K562 (cell line): Measurements from ENCODE around the gene BIRC3. TPM values are rescaled to one million over a fixed set of nuclear protein-coding genes. Genes with fewer than 3 reads are reported as not detected.

Experiments
- ASH1L ChIP-seq: fragments of 450-650 bp; IDR thresholded peaks from 2 replicates; pipeline ENCODE4 v1.6.1; 2018; ENCODE audit warnings: borderline replicate concordance, mild to moderate bottlenecking, low read depth; ENCODE audit not compliant: partially characterized antibody
- GABPA ChIP-seq: fragments of 200-800 bp; sonication (Bioruptor generic); conservative IDR thresholded peaks from 2 replicates; pipeline ENCODE4 v1.6.1; 2016; ENCODE audit warnings: low read depth, missing genetic modification characterization, missing compliant biosample characterization
- NEUROD1 ChIP-seq: fragments of 150-350 bp; IDR thresholded peaks from 2 replicates; pipeline ENCODE4 v1.6.1; 2014; ENCODE audit warnings: borderline replicate concordance, low read length, low read depth; ENCODE audit not compliant: partially characterized antibody
- NFE2L1 ChIP-seq: fragments of 450-650 bp; IDR thresholded peaks from 2 replicates; pipeline ENCODE4 v1.6.1; 2016; ENCODE audit warnings: missing genetic modification characterization, low read depth, mild to moderate bottlenecking, missing compliant biosample characterization, moderate library complexity, borderline replicate concordance
- NFYB ChIP-seq: IDR thresholded peaks from 2 replicates; pipeline ENCODE4 v1.6.1; 2011; ENCODE audit warnings: mild to moderate bottlenecking, moderate library complexity; ENCODE audit not compliant: insufficient read length; ENCODE audit errors: extremely low read depth
- POLR2H ChIP-seq: IDR thresholded peaks from 2 replicates; pipeline ENCODE4 v1.6.1; 2016; ENCODE audit warnings: missing genetic modification characterization, low read depth, mild to moderate bottlenecking, control low read depth, missing compliant biosample characterization, moderate library complexity
- TGIF2 ChIP-seq: sonication (generic); formaldehyde crosslinking; IDR thresholded peaks from 2 replicates; pipeline ENCODE4 v1.8.1; 2022; ENCODE audit warnings: mild to moderate bottlenecking, missing genetic modification reagents, moderate library complexity
- XRCC4 ChIP-seq: IDR thresholded peaks from one replicate; pipeline ENCODE4 v1.6.1; 2011; ENCODE audit not compliant: insufficient read depth, insufficient read length; ENCODE audit errors: extremely low read depth
- ZC3H8 ChIP-seq: fragments of 450-650 bp; IDR thresholded peaks from 2 replicates; pipeline ENCODE4 v1.6.1; 2017
- polyA plus RNA-seq, 8 experiments: library from polyadenylated mRNA; depleted of rRNA in 4 of 8; stranded (reverse) in 5 of 8; unstranded in 3 of 8; fragments of >200 nt; fragmentation: Nextera tagmentation in 2 of 8; fragmentation: Illumina TruSeq in 1 of 8; extraction: Ambion mirVana in 2 of 8; extraction: Trizol in 1 of 8; gene quantifications; 2 replicates each; pipeline versions ENCODE4 v1.2.1 to v1.2.3, GENCODE V29; 2011 to 2014; ENCODE audit warnings: inconsistent platforms in 1 of 8, missing spikeins in 1 of 8
- total RNA-seq, 7 experiments: library from RNA; depleted of rRNA in 6 of 7; stranded (reverse); fragments of >200 nt in 6 of 7; fragmentation: Illumina TruSeq in 2 of 7; extraction: Trizol in 2 of 7; gene quantifications; 2 replicates each; pipeline versions ENCODE4 v1.2.1 to v1.2.3, GENCODE V29; 2011 to 2021; ENCODE audit warnings: low replicate concordance in 1 of 7
- TF ChIP-seq, protein P1 (sequence below): sonication (generic); formaldehyde crosslinking; IDR thresholded peaks from 2 replicates; pipeline ENCODE4 v1.8.0; 2023; ENCODE audit warnings: mild to moderate bottlenecking, missing genetic modification reagents

Gene BIRC3
- total and polyA plus RNA-seq, 9 of the 15 experiments (the other 6 are each of a cell fraction or from before 2014, with no cell fraction given) = 0.08 to 0.42 (median 0.18) TPM

DNA sequence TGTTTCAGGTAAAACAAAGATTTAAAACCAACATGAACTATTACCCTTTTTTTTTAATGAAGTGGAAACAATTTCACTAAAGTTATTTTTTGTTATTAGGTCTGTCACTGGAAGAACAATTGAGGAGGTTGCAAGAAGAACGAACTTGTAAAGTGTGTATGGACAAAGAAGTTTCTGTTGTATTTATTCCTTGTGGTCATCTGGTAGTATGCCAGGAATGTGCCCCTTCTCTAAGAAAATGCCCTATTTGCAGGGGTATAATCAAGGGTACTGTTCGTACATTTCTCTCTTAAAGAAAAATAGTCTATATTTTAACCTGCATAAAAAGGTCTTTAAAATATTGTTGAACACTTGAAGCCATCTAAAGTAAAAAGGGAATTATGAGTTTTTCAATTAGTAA is 60.6 kb downstream of the BIRC3 start (continued):
- TF ChIP-seq, protein P1, sequence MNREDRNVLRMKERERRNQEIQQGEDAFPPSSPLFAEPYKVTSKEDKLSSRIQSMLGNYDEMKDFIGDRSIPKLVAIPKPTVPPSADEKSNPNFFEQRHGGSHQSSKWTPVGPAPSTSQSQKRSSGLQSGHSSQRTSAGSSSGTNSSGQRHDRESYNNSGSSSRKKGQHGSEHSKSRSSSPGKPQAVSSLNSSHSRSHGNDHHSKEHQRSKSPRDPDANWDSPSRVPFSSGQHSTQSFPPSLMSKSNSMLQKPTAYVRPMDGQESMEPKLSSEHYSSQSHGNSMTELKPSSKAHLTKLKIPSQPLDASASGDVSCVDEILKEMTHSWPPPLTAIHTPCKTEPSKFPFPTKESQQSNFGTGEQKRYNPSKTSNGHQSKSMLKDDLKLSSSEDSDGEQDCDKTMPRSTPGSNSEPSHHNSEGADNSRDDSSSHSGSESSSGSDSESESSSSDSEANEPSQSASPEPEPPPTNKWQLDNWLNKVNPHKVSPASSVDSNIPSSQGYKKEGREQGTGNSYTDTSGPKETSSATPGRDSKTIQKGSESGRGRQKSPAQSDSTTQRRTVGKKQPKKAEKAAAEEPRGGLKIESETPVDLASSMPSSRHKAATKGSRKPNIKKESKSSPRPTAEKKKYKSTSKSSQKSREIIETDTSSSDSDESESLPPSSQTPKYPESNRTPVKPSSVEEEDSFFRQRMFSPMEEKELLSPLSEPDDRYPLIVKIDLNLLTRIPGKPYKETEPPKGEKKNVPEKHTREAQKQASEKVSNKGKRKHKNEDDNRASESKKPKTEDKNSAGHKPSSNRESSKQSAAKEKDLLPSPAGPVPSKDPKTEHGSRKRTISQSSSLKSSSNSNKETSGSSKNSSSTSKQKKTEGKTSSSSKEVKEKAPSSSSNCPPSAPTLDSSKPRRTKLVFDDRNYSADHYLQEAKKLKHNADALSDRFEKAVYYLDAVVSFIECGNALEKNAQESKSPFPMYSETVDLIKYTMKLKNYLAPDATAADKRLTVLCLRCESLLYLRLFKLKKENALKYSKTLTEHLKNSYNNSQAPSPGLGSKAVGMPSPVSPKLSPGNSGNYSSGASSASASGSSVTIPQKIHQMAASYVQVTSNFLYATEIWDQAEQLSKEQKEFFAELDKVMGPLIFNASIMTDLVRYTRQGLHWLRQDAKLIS (CRISPR knock-in tag) = no peak
- TF ChIP-seq POLR2H (tag) = no peak
- no peak for TF ChIP-seq TGIF2 (CRISPR knock-in tag)
- TF ChIP-seq XRCC4 = no peak
- TF ChIP-seq NFE2L1 (tag) = no peak
- TF ChIP-seq ZC3H8 = no peak
- no peak for TF ChIP-seq NFYB
- no peak for TF ChIP-seq ASH1L
- TF ChIP-seq NEUROD1 = no peak
- TF ChIP-seq GABPA (tag) = no peak
- TF ChIP-seq, all 486 proteins: peak for 0
